HS-5 (cell line): ENCODE results near the gene IL12RB2.

Source experiments
- DNase-seq: peaks from one replicate; pipeline ENCODE4 v3.0.0-alpha.2; 2012; ENCODE audit warnings: low read depth

IL12RB2 gene, protein sequence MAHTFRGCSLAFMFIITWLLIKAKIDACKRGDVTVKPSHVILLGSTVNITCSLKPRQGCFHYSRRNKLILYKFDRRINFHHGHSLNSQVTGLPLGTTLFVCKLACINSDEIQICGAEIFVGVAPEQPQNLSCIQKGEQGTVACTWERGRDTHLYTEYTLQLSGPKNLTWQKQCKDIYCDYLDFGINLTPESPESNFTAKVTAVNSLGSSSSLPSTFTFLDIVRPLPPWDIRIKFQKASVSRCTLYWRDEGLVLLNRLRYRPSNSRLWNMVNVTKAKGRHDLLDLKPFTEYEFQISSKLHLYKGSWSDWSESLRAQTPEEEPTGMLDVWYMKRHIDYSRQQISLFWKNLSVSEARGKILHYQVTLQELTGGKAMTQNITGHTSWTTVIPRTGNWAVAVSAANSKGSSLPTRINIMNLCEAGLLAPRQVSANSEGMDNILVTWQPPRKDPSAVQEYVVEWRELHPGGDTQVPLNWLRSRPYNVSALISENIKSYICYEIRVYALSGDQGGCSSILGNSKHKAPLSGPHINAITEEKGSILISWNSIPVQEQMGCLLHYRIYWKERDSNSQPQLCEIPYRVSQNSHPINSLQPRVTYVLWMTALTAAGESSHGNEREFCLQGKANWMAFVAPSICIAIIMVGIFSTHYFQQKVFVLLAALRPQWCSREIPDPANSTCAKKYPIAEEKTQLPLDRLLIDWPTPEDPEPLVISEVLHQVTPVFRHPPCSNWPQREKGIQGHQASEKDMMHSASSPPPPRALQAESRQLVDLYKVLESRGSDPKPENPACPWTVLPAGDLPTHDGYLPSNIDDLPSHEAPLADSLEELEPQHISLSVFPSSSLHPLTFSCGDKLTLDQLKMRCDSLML

DNA sequence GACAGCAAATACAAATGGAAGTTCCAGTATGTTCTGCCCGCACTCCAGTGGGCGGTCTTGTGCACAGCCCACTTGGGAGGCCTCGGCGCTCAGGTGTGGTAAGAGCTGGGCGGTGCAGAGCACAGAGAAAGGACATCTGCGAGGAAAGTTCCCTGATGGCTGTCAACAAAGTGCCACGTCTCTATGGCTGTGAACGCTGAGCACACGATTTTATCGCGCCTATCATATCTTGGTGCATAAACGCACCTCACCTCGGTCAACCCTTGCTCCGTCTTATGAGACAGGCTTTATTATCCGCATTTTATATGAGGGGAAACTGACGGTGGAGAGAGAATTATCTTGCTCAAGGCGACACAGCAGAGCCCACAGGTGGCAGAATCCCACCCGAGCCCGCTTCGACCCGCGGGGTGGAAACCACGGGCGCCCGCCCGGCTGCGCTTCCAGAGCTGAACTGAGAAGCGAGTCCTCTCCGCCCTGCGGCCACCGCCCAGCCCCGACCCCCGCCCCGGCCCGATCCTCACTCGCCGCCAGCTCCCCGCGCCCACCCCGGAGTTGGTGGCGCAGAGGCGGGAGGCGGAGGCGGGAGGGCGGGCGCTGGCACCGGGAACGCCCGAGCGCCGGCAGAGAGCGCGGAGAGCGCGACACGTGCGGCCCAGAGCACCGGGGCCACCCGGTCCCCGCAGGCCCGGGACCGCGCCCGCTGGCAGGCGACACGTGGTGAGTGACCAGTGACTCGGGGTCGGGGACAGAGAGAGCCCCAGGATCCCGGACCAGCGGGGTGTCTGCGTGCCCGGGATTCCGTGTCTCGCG is at the start of gene IL12RB2:
Gene IL12RB2, plus strand, starts transcription at position 623 of the 810 bp plus-strand sequence. CDS start 12,496 bp downstream, outside the sequence.
- DNase-seq: no peak

DNA sequence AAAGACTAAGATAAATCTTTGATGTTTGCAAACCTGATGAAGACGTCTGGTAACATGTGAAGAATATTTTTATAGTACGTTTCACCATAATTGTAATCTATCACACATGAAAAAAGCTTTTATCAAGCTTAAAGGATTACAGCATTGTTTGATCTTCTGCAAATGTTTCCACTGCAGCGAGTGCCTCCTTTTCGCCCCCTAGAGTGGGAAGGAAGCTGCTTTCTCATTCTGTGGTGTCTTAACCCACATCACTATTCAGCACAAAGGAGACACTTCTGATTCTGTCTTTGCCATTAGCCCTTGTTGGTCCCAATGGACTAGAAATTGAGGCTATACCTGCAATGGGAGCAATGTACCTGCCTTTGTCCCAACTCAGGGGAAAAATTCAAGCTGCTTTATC is 46.0 kb upstream of the IL12RB2 start:
- no peak for DNase-seq

DNA sequence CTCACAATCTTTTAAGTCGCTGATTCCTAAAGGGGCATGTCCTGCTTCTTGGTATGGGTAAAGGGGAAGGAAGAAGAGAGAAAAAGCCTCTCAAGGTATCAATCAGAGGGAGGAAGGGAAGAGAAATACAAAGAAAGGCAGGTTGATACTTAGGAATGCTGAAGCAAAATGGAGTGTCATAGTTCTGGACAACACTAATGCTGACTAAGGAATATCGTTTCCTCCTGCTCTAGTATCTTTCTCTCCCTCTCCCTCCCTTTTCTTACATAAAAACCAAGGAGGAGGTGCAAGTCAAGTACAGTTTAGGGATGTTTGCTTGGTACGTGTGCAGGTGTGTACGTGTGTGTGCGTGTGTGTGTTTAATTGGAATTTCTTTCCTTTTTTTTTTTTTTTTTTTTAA is 44.9 kb upstream of the IL12RB2 start:
- no peak for DNase-seq

DNA sequence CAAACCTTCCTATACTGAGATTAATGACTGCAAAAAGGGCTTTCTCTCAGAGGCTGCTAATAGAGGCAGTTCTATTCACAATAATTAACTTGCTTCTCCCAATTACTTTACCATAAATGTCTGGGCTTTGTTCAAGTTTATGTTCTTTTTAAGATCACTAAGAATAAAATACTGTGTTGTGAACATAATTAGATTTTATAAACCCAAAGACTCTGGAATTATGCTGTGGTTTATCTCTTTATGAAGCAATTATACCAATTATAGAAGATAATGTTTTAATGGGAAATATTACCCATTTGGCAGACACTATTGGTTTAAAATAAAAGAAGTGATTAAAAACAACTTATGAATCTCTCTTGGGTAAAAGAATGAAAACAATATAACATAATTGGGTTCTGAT is 43.5 kb upstream of the IL12RB2 start:
- no peak for DNase-seq

DNA sequence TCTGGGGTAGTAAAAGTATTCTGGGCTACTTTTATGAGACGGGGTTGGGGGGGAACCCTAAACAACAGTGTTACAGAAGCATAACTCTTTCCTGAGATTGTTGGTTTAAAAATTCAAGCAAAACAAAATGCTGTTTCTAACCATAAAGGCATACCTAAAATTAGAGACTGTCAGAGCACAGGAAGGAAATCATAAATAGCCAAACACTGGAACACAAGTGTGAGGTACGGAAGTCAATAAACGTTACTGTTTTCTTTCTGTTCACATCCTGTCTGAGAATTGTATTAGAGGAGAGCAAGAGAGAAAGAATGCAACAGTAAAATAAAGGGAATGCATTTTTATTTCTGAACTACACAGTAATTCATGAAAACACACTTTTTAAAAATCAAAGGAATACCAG is 42.8 kb upstream of the IL12RB2 start:
- DNase-seq: no peak

DNA sequence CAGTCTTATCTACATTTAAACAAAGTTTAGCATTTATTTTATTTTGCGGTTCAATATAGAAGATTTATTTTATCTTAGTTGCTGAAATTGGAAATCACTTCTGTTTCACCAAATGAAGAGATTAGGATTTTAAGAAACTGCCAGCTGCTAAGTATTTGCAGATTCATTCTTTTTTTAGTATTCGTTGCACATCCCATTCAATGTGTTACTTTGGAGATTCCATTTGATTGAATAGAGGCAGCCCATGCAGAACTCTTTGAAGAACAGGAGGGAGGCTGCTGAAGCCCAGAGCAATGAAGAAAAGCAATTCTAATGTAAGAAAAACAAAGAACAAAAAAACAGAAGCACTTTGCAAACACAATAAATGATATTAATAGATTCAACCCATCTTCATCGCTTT is 38.6 kb upstream of the IL12RB2 start:
- no peak for DNase-seq

DNA sequence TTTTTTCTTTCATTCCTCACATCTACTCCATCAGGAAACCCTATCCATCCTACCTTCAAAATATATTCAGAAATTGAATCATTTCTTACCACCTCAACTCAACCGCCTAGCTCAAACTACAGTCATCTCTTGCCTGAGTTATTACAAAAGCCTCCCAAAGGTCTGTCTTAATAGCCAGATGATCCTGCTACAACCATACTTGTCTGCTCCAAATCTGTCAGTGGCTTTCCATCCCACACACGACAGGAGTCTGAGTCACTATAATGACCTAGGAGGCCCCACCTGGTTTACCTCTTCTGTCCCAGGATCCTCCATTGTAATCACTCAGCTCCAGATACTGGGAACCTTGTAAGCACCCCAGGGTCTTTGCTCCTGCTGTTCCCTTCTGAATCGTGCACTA is 37.1 kb upstream of the IL12RB2 start:
- no peak for DNase-seq

DNA sequence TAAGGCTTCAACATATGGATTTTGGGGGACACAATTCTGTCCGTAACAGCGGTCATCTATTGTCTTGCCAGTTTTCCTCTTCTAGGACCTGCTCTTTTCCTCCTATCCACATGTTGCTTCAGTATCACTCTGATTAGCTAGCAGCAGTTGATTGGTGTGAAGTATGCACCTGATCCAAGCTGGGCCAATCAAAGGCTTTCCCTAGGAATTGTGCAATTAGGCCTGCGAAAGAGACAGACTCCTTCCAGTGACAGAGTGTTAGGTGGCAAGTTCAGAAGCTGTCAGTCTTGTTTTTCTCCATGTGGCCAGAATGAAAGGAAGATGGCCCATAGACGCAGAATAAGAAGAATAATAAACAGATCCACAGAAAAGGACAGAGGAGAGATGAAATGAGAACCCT is 34.1 kb upstream of the IL12RB2 start:
- DNase-seq: no peak

DNA sequence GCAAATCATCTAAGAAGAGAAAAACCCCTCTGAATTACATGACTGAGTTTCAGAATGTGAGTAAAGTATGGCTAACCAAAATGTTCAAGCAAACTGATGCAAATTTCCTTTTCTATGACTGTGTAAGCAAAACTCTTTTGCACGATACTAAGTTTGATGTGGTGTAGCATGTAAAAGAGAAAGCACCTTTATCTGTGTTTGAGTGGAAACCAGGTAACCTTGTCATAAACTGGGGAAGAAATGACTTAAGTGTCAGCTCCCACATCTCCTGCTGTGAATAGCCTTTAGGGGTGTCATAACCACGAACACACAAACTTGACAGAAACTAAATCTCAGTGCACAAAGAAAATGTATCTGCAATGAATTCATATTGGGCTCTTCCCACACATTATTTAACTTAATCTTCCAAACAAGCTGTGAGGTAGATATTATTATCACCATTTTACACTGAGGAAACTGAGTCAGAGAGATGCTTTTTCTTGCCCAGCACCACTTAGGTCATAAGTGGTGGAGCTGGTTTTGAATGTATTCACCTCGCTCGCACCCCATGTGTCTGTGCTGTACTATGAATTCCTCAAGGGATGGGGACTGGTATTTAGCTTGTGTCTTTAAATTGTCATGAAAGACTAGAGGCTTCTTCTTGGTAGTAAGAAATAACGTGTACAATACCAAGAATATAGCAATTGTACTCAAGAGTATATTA is 32.9 kb upstream of the IL12RB2 start:
- no peak for DNase-seq

DNA sequence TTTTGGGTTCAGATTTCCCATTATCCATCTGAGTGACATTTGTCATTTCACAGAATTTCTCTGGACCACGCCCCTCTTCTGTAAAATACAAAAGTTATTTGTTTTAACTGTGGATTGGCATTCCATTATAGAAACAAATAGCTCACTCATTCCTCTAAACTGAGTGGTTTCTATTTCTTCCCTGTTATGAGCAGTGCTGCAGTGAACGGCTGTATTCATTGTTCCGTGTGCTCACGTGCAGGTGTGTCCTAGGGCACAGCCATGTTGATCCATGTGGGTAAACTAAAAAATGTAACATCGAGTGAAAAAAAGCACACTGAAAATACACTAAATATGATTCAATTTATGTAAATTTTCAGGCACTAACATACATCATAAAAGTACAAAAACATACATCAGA is 27.0 kb upstream of the IL12RB2 start:
- no peak for DNase-seq

DNA sequence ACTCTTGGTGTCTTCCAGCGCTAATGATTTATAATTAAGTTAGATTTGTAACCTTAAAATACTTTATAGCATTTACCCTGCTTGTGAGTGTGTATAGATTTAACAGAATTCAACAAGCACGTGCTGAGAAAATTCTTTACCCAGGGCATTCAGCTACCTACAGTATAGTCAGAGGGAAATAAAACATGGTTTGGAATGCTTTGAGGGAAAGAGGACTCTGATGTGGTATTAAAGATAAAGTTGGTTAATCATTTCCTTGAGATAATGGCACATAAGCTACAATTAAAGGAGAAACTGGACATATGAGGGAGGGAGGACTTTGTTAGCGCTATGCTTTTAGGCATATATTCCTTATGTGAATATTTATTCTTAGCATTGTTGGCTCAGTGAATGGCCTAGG is 26.4 kb upstream of the IL12RB2 start:
- DNase-seq: no peak

DNA sequence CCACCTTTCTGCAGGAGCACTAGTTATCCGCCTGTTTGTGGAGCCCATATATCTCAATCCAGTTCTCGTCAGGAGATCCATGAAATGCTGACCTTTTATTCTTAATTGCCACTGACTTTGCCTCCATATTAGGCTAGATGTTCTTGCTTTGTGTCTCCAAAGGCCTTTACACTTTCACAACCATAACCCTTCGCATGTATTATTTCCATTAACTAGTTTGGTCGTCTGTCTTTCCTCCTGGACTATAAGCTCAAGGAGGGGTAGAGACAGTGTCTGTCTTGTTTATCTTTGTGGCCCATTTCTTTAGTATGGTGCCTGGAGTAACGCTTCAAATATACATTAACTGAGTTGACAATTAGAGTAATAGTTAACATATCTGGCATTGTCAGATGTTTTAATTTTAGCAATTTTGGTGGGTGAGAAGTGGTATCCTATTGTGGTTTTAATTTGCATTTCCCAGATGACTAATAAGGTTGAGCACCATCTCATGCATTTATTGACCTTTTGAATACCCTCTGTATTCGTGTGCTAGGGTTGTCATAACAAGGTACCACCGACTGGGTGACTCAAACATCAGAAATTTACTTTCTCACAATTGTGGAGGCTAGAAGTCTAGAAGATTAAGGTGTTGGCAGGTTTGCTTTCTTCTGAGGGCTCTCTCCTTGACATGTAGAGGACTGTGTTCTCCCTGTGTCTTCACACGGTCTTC is 21.7 kb upstream of the IL12RB2 start:
- no peak for DNase-seq

DNA sequence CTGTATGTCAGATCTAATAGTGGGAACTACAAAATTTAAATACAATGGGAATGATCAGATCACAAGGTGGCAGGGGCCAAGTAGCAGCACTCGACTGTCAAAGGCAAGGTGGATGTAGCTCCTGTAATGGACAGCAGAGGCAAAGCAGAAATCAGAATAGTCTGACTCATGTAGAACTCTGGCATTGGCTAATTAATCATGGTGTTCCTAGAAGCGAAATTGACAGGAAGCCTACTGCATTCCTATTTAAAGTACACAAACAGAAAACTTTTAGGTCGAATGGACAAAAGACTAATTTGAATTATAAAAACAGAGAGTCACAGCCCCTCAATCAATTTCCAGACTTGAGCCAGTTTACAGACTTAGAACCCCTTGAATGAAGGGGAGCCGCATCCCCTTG is 17.4 kb upstream of the IL12RB2 start:
- DNase-seq: no peak

DNA sequence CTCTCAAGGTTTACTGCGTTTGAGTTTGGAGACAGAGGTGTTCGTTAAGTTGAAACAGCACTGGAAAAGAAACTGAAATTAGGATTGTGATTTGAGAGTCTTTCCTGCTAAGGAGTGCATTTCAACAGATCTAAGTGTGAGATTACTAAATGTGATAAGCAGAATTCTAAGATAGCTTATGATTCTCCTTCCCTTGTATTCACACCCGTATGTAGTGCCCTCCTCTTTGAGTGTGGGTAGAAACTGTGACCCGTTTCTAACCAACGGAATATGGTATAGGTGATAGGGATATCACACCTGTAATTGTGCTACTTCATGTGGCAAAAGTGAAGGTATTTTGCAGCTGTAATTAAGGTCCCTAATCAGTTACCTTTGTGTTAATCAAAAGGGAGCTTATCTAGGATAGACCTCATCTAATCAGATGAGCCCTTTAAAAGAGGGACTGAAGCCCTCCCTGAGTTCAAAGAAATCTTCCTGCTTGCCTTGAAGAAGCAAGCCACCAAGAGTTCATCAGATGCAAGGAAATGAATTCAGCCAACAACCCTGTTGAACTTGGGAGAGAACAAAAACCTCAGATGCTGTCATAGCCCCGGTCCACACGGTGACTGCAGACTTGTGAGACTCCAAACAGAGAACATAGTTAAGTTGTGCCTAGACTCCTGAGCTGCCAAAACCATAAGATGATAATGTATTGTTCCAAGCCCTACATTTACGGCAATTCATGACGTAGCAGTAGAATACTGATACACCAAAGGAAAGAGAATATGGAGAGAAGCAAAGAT is 12.6 kb upstream of the IL12RB2 start:
- no peak for DNase-seq

DNA sequence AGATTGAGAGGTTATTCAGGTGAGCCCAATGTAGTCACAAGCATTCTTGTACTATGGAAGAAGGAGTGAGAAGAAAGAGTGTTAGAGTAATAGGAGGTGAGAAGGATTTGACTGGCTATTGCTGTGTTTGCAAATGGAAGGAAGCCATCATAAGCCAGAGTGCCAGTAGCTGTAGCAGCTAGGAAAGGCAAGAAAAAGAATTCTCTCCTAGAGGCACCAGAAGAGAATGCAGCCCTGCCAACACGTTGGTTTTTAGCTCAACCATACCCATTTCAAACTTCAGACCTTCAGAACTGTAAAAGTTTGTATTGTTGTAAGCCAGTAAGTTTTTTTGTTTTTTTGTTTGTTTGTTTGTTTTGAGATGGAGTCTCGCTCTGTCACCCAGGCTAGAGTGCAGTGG is 8.9 kb upstream of the IL12RB2 start:
- no peak for DNase-seq

DNA sequence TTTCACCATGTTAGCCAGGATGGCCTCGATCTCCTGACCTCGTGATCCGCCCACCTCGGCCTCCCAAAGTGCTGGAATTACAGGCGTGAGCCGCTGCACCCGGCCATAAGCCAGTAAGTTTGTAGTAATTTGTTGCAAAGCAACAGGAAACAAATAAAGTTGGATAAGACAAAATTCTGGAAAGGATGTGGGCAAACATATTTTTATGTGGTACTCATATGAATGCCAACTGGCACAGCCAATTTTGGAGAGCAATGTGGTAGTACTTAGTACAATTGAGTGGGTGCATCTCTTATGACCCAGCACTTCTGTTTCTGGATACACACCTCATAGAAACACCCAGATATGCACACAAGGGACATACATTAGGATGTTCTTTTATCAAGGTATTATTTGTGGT is 8.4 kb upstream of the IL12RB2 start:
- no peak for DNase-seq

DNA sequence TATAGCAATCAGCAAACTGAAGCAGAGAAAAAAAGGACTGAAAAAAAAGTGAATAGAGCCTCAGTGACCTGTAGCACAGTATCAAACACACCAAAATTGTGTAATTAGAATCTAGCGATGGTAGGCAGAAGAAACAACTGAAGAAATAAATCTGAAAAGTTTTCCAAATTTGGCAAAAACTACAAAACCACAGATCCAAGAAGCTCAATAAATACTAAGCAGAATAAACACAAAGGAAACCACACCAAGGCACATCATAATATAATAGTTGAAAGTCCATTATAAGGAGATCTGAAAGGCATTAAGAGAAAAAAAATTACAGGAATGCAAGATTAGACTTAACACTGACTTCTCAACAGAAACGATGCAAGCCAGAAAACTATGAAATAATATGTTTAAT is 7.1 kb upstream of the IL12RB2 start:
- no peak for DNase-seq

DNA sequence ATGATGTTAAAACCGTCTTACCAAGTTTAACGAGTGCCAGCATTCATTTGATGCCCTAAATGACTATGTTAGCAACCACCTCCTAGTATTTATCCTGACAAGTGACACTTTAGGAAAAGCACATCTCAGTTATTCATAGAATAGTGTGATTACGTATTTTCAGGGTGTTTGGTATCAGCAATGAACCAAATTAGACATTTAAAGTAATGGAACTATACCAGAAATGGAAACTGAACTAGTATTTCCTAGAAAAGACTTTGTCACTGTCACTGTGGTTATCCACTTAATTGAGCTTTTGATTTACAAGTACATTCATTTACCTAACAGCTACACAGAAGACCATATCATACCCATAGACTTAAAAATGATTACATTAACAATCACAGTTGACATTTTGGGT is 3.6 kb upstream of the IL12RB2 start:
- DNase-seq: no peak

DNA sequence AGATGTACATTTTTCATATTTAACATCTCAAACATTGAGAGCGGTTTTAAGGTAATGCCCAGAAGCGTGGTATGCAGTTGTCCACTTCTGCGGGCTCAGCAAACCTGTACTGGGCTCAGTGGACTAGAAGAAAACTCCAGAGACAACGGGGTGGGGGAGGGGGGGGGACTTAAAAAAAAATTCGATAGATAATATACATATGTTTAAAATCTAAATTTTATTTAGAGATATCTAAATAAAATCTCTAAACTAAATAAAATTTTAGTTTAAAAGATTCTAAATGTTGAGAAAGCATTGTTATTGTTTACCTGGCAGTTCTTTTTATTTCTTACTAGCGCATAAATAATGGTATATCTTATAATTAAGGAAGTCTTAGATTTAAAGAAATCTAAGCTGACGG is 1.1 kb upstream of the IL12RB2 start:
- DNase-seq: no peak

DNA sequence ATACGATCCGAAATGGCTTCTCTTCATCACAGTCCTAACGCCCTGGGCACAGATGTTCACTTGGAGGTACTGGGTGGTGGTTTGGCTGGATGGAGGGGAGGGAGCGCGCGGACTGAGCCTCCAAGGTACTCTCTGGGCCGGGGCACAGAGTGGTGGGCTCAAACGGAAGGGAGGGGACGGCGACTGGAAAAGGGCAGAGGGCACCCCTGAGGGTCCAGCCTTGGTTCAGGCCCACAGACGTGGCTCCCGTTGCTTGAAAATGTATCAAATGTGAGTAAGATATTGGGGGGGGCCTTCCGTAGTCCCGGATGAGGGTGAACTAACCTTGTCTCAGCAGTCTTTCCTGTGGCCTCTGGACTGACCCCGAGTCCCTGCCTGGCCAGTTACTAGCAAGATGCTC is 463 bp downstream of the IL12RB2 start:
- no peak for DNase-seq
